Measurements from ENCODE around the gene DPP4.
A peak's percentile ranks its signal among the peaks of the same experiment; 100 is the strongest.

Gene DPP4

DNA sequence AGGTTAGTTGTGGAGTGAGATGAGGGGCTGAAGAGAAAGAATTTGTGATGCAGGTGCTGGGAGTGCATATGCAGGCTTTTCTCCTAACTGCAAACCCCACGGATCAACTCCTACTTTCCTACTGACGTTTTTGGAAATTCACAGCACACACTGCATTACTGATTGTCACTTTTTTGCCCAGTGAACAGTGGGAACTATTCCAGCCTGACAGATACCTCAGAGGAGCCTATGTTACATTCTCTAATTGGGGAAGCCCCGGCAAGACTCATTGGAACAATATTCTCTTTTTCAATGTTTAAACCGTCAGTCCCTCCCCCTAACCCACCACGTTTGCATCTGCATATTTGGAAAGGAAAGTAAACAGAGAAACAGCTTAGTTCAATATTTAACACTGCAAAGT, 126.2 kb downstream of the DPP4 start:
- no peak for DNase-seq

- no peak for DNase-seq
Observed at GRCh38 chr2:161947406-161947805, 126.6 kb downstream of the DPP4 start.

DNA sequence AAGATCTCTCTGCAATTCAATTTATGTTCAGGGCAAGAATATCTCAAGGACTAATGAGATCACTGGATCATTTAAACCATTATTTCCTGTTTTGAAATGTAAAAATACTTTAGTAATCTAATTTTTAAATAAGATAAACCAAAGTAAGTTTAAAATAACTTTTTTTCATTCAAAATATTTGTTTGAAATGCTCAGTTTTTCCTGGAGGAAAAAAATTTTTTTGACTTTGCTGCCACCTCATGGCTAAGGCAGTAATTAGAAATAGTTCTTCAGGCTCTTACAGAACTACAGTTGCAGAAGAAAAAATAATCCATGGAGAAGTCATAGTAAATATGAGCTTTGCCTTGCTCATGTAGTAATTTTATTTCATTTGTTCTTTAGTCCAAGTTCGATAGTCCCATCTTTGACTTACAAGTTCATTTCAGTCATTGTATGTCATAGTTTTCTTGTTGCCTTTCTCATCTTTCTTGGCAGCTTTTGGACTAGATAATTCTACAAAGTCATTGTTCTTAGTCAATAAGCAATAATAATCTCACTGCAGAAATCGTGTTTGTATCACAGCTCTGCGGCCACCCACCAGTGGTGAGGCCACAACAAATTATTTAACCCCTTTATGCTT, 127.4 kb downstream of the DPP4 start:
- peak in 1 of 2 donors; percentile 40 for DNase-seq

- DNase-seq = no peak
Observed at GRCh38 chr2:161943011-161943410, 131.0 kb downstream of the DPP4 start.

All from CD4-positive, alpha-beta T cell treated with Interferon alpha-2 for 1 hour (primary cell).